Measurements from ENCODE around the gene CDK19.
"Not testable (repeated sequence)": the region's sequence is repeated elsewhere in the genome, so short reads cannot be mapped to it uniquely, and the experiment has no call there.

CDK19 gene

DNA sequence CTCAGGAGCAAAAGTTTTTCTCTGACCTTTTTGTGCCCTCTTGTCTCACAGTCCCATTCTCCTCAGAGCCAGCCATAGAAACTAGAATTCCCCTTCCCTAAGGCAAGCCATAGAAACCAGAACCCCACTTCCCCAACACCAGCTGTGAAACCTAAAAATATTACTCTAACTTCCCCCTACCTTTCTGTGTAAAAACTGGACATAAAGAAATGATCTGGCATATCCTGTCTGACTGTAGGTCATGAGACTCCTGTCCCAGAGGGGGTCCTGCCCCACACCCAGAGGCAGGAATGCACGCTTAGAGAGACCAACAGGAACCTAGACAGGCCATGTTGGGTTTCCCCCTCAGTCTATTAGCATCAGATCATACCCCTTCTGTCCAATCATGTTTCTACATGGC, 198.2 kb downstream of the CDK19 start:
- no peak for DNase-seq

DNA sequence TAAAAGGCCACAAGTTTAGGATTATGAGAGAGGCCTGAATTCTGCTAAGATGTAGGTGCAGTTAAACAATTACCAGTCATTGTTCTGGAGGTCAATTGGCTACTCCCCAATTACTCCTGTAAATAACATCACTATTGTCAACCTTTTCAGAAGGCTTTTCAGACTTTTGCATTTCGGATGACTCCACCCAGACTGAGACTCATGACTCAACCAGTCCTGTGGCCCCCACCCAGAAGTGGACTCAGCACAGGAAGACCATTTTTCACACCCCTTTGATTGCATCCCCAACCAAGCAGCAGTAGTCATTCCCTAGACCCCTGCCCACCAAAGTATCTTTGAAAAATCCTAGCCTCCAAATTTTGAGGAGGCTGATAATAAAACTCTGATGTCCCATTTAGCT, 199.5 kb downstream of the CDK19 start:
- DNase-seq = no peak

- DNase-seq = no peak
These were observed 200.7 kb downstream of the CDK19 start for GRCh38 chr6:110614586-110614985.

DNA sequence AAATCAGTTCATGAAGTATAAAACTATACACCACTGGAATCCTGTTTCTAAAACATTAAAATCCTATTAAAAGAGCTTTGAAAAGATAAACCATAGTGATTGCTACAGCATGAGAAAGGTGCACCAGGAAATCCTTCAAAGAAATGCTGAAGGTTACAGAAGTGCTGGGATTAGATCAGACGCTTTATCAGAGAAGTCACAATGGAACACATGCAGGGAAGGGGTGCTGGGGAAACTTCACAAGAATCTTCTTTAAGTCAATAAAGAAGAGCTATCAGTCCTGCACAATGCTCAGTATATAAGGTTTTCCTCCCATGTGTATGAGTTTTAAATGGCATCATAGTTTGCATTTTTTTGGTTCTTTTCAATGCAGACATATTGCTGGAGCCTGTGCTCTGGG, 201.2 kb downstream of the CDK19 start:
- DNase-seq = no peak

DNA sequence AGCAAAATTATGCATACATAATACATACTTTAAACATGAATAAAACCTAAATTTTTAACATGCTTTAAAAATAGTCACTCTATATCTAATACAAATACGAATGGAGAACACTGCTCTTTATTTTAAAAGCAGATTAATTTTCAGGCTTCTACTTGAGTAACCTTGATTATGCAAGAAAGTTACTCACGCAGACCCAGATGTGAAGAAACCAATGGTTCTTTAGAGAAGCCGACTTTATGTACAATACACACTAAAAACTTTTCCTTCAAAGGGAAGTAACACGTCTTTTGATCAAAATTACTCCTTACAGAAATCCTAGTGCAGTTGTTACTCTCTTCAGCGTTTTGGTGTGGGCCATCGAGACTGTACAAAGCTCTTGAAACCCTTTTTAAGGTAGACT, 201.9 kb downstream of the CDK19 start:
- no peak for DNase-seq

- DNase-seq = no peak
These were observed 203.0 kb downstream of the CDK19 start for GRCh38 chr6:110612298-110612697.

GRCh38 chr6:110609101-110609500, 206.2 kb downstream of the CDK19 start:
- DNase-seq = peak; percentile 32

DNA sequence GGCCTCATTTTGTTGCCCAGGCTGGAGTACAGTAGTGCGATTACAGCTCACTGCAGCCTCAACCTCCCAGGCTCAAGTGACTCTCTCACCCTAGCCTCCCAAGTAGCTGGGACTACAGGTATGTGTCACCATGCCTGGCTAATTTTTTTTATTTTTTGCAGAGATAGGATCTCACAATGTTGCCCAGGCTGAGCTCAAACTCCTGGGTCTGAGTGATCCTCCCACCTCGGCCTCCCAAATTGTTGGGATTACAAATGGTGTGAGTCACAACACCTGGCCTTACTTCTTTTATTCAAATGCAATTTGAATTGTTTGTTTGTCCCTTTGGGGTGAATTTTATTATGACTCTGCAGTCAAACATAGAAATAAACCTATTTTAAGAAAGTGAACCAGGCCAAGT, 207.1 kb downstream of the CDK19 start:
- no peak for DNase-seq

- no peak for DNase-seq
These were observed 209.1 kb downstream of the CDK19 start for GRCh38 chr6:110606151-110606550.

- DNase-seq = not testable (repeated sequence)
These were observed 214.6 kb downstream of the CDK19 start for GRCh38 chr6:110600640-110601039.

DNA sequence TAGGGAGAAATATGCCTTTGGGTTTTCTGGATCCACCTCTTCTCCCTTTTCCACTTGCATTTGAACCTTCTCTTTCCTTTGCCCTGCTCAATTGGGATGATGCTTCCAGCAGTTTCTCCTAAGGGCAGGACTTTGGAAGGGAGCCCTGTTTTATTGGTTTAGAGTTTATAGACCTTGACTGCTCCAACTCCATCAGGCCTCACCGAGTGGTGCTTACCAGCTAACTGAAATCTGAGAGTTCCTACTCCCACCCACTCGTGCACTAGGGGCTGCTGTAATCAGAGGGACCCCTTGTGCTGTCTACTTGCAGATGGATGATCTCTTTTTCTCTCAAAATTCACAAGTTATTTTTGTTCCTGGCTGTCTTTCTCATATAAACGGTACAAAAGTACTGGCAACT, 217.5 kb downstream of the CDK19 start:
- peak; percentile 66 for DNase-seq

DNA sequence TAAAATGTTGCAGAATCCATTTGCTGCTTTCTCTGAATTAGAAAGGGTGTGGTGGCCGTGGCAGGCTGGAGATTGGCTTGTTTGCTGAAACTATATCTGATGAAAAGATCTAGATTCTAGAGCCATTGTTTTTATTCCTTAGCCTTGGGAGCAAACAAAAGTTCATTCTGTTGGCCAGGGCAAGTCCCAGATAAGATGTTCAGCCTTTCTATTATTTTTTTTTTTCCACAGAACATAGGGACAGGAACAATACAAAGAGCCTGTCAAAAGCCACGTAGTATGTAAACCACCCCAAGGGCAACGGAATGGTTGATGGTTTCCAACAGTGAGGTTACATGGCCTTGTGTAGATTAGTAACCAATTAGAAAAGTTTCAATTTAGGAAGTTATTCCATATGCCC, 218.9 kb downstream of the CDK19 start:
- no peak for DNase-seq

GRCh38 chr6:110595112-110595511, 220.2 kb downstream of the CDK19 start:
- no peak for DNase-seq

DNA sequence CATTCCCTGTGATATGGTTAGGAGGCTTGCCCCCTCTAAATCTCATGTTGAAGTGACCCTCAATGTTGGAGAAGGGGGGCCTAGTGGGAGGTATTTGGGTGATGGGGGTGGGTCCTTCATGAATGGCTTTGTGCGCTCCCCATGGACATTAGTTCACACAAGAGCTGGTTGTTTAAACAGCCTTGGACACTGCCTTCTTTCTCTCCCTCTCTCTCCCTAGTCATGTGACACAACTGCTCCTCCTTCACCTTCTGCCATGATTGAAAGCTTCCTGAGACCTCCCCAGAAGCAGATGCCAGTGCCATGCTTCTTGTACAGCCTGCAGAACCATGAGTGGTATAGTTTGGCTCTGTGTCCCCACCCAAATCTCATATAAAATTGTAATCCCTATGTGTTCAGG, 221.6 kb downstream of the CDK19 start:
- DNase-seq = no peak

GRCh38 chr6:110592765-110593164, 222.5 kb downstream of the CDK19 start:
- no peak for DNase-seq

- DNase-seq = no peak
These were observed 224.4 kb downstream of the CDK19 start for GRCh38 chr6:110590821-110591351.

DNA sequence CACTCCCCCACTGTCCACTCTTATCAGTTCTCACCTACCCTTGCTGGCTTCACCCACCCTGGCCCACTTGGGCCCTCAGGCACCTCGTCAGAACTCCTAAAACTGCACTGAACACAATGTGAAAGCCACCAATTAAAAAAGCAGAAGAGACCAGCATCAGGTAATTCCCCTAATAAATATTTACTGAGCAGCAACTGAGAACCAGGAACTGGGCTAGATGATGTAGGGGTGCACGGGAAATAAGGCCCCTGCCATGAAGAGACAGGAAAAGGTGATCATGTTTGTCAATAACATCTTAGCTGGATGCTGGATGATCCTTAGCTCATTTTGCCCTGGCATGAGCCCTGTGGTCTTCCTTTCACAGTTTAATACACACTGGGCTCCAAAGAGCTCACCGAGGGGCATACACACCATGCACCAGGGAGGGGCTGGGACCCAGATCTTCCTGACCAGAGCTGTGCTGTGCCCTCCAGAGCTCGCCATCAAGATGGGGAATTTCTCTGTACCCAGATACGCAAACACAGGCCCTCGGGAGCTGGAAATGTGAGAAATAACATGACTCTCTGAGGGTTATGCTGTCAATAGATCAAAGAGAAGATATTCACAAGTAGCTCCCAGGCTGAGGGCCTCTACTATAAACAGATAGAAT, 225.3 kb downstream of the CDK19 start:
- no peak for DNase-seq

DNA sequence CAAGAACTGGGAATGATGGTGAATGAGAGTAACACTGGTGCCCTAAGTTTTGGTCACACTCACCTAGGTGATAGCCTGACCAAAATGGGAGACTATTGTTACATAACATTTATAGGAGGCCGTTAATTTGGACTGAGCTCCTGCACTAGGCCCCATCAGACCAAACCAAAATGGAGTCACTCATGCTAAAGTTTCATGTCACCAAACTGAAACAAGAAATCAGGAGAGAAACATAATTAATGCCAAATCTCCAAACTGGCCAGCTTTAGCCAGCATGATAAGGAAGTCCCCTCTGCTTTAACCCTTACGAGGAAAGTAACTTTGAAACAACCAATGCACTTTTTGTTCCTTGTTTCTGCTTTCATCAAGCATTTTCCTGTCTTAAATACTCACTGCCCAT, 227.9 kb downstream of the CDK19 start:
- no peak for DNase-seq

GRCh38 chr6:110581679-110582078, 233.6 kb downstream of the CDK19 start:
- no peak for DNase-seq

GRCh38 chr6:110577596-110578167, 237.6 kb downstream of the CDK19 start:
- DNase-seq = not testable (repeated sequence)

- no peak for DNase-seq
These were observed 239.3 kb downstream of the CDK19 start for GRCh38 chr6:110575925-110576463.

GRCh38 chr6:110574817-110575216, 240.5 kb downstream of the CDK19 start:
- DNase-seq = no peak

- no peak for DNase-seq
These were observed 241.7 kb downstream of the CDK19 start for GRCh38 chr6:110573537-110573936.

DNA sequence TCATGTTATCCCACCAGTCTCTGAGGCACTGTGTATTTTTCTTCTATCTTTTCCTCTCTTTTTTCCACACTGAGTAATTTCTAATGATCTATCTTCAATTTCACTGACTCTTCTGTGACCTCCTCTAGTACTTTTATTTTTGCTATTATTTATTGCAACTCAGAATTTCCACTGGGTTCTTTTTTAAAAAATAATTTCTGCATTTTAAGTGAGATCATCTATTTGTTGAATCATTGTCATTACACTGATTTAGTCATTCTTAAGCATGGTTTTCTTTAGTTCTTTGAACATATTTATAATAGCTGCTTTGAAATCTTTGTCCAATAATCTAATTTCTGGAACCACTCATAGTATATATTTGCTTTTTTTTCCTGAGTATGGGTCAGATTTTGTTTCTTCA, 242.1 kb downstream of the CDK19 start:
- DNase-seq = no peak
